GM21619 (cell line): ENCODE data around the gene PPP1R3E.

ENCODE experiments used
- ATAC-seq: cut with Tn5 transposase; IDR thresholded peaks from one replicate; pipeline ENCODE4 v1.9.1; 2021; ENCODE audit not compliant: unreplicated experiment

Gene PPP1R3E

GRCh38 chr14:23249824-23250223, 52.8 kb downstream of the PPP1R3E start:
- no peak for ATAC-seq

- no peak for ATAC-seq
Measured at GRCh38 chr14:23248601-23249000, 54.1 kb downstream of the PPP1R3E start.
